ENCODE results near the gene MGAT5B. TPM values are rescaled to one million over a fixed set of nuclear protein-coding genes. Genes with fewer than 3 reads are reported as not detected.

The MGAT5B gene
- total RNA-seq, 4 donors from 2014 or later, result 0.12 to 0.63 TPM; not detected in 2

DNA sequence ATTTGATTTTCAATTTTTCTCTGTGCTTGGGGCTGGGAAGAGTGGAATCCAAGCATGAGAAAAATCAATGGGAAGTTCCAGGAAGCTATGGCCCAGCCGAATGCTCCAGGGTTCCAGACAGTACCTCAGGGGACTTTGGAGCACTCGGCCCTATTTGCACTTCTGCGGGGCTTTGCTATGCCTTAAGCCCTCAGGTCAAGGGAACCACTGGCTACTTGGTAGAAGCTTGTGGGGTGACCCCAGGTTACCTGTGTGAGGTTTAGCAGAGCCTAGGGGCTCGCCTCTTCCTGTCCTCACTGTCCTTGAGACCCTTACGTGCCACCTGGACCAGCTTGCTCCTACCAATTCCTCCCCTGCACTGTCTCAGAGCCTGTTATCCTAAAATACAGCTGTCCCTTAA, 121.3 kb downstream of the MGAT5B start:
- TF ChIP-seq, protein P1, sequence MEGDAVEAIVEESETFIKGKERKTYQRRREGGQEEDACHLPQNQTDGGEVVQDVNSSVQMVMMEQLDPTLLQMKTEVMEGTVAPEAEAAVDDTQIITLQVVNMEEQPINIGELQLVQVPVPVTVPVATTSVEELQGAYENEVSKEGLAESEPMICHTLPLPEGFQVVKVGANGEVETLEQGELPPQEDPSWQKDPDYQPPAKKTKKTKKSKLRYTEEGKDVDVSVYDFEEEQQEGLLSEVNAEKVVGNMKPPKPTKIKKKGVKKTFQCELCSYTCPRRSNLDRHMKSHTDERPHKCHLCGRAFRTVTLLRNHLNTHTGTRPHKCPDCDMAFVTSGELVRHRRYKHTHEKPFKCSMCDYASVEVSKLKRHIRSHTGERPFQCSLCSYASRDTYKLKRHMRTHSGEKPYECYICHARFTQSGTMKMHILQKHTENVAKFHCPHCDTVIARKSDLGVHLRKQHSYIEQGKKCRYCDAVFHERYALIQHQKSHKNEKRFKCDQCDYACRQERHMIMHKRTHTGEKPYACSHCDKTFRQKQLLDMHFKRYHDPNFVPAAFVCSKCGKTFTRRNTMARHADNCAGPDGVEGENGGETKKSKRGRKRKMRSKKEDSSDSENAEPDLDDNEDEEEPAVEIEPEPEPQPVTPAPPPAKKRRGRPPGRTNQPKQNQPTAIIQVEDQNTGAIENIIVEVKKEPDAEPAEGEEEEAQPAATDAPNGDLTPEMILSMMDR (IDR thresholded peaks at IDR 0.05), result no peak
- no peak for ATAC-seq (ENCODE audit: low FRiP score)

DNA sequence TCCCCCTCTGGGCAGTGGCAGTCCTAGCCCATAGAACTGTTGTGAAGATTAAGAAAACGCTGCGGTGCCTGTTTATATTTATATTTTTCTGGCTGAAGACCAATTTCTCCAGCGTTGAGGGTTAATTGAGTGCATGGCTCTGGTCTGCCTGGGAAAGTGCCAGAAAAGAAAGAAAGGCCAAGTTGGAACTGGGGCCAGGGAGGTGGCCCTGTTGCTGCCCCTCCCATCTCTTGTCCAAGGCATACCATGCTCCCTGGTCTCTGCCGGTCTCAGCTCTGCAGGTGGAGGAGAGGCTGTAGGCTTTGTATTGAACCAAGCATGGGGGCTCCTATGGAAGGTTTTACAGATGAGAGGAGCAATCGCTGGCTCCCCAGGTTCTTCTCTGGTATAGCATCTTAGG, 124.7 kb downstream of the MGAT5B start:
- TF ChIP-seq, protein P1 (IDR thresholded peaks at IDR 0.05), result no peak
- DNase-seq (ENCODE audit: low spot score), result no peak
- ATAC-seq (ENCODE audit: low FRiP score), result no peak

More for the DNA sequence above, 121.3 kb downstream of the MGAT5B start:
- no peak for DNase-seq (ENCODE audit: low spot score)

DNA sequence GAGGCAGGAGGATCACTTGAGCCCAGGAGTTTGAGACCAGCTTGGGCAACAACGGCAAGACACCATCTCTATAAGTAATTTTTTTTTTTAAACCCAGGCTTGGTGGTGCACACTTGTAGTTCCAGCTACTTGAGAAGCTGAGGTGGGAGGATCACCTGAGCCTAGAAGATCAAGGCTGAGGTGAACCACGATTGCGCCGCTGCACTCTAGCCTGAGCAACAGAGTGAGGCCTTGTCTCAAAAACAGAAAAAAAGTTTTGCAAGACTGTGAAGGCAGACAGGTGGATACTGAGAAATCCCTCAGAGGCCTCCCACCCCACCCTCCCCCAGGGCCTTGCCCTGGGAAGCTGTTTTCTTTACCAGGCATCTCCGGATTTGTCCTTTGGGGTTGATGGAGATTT, 125.4 kb downstream of the MGAT5B start:
- no peak for DNase-seq (ENCODE audit: low spot score)
- ATAC-seq (ENCODE audit: low FRiP score), result no peak
- TF ChIP-seq, protein P1 (IDR thresholded peaks at IDR 0.05), result no peak

DNA sequence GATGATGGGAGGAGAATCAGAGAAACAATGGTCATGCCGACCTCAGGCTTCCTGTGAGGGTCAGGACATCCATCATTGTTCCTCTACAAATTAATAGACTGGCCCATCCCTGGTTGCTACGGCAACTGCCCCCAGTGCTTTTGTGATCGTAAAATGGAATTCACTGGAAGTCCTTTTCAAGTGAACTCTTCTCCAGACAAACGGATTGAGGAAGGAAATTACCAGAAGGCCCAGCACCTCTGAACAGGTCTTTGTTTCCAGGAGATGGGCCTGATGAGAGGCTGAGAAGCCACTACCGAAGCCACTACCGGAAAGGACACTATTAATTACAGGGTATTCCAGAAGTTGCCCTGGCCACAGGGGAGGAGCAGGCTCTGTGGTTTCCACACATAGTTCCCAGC, 126.0 kb downstream of the MGAT5B start:
- TF ChIP-seq, protein P1 (IDR thresholded peaks at IDR 0.05), result no peak
- ATAC-seq (ENCODE audit: low FRiP score) (no peak), DNase-seq (ENCODE audit: low spot score) (no peak)

DNA sequence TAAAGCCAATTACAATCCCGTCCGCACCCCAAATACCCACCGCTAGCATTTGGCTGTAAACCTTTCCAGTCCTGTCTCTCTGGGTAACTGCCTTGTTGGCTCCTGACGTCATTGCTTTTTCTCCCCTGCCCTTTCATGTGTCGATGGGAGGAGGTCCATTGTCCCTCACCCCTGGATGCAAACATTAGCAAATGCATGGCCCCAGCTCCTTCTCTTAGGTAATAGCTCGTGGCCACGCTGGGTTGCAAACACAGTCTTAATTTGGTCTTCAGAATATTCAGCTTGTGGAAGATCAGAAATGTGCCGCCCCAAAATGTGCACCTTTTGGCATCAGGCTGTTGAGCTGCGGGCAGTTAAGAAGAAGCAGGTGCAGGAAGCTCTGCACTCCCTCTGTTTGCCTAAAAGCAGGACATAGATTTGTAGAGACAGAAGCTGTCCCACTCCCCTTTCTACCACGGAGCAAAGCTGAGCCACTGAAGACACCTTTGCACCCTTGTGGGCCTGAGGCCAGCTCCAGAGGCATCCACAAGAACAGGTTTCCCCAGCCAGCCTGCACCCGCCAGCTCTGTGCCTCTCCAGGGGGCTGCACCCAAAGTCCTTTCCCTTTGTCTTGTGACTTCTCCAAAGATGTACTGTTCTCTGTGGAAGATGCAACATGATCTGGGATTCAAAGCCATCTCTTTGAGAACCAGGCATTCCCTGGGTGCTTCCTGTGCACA, 127.3 kb downstream of the MGAT5B start:
- ATAC-seq (ENCODE audit: low FRiP score) (no peak), DNase-seq (ENCODE audit: low spot score) (no peak)
- TF ChIP-seq, protein P1 (IDR thresholded peaks at IDR 0.05), result no peak

DNA sequence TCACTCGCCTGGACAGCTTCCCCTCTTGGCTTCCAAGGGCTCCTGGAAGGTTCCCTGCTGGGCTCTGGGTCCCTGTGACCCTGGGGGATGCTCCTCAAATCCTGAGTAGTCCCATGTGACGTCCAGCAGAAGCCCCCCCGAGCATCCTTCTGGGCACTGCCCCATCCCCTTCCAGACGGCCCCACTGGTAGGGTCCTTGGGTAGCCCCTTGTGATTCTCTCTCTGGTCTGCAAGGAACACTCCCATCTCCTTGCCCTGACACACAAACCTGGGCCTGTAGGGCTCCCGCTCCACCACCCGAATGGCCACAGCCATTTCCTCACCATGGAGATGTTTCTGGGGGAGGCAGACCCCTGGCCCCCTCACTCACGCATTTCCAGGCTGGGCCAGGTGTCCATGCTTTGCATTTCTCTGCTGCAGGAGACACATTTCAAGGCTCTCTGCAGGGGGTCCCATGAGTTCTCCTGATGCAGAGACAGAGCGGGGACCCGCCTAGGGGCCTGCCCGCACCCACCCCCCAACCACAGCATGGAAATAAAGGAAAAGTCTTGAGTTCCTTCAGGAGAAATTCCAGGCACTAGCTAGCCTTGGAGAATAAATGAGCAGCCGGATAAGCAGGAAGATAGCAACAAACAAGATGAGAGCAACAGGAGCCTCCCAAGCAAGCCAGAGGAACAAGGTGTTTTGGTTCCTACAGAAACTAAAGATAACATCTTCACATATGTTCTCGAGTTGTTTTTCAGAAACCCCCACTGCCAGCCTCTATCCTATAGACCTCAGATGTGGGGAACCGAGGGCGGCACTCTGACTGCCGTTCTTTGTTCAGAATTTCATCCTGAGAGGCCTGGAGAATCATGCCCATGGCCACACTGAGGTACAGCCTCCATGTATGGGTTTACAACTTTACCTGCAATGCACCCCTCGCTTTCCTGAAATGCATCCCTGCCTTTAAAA, 128.8 kb downstream of the MGAT5B start:
- DNase-seq (ENCODE audit: low spot score) (no peak), ATAC-seq (ENCODE audit: low FRiP score) (no peak)
- TF ChIP-seq, protein P1 (IDR thresholded peaks at IDR 0.05), result no peak

Data from omental fat pad (tissue), 4 donors.